GM18951 (cell line): ENCODE measurements around the gene OTOR.

ENCODE experiments used
- POLR2A ChIP-seq: IDR thresholded peaks from 4 replicates; pipeline ENCODE4 v1.6.1; 2011; ENCODE audit warnings: mild to moderate bottlenecking; ENCODE audit not compliant: insufficient read length, insufficient read depth; ENCODE audit errors: extremely low read depth
- in situ Hi-C: fragments of 300-500 bp; cut with MboI; formaldehyde crosslinking; loops from one replicate; pipeline ENCODE4 v1.12.0; 2022; ENCODE audit warnings: low sequenced_read_pairs, mixed read lengths, inconsistent platforms; ENCODE audit not compliant: unreplicated experiment

OTOR gene

GRCh38 chr20:16760431-16761304 lies 12.5 kb downstream of the OTOR start:
- TF ChIP-seq POLR2A, result no peak
- in situ Hi-C loops, result loop anchor here (25.0 kb wide), 1 partner anchor 1048 kb away; no protein-coding TSS in a partner anchor

- in situ Hi-C loops, result loop anchor here (25.0 kb wide), 1 partner anchor 1049 kb away; no protein-coding TSS in a partner anchor
- TF ChIP-seq POLR2A, result no peak
These were observed 13.2 kb downstream of the OTOR start for GRCh38 chr20:16761305-16761829.

- TF ChIP-seq POLR2A, result no peak
- in situ Hi-C loops, result loop anchor here (25.0 kb wide), 1 partner anchor 1052 kb away; no protein-coding TSS in a partner anchor
These were observed 16.4 kb downstream of the OTOR start for GRCh38 chr20:16764560-16764959.

GRCh38 chr20:16771213-16771612 lies 23.1 kb downstream of the OTOR start:
- TF ChIP-seq POLR2A, result no peak
- in situ Hi-C loops, result loop anchor here (25.0 kb wide), 1 partner anchor 1059 kb away; no protein-coding TSS in a partner anchor

- no peak for TF ChIP-seq POLR2A
- in situ Hi-C loops, result no loop called here
These were observed 27.8 kb downstream of the OTOR start for GRCh38 chr20:16775961-16776360.

GRCh38 chr20:16777126-16777525 lies 29.0 kb downstream of the OTOR start:
- TF ChIP-seq POLR2A, result no peak
- in situ Hi-C loops, result no loop called here

GRCh38 chr20:16778159-16778558 lies 30.0 kb downstream of the OTOR start:
- in situ Hi-C loops, result no loop called here
- no peak for TF ChIP-seq POLR2A

- in situ Hi-C loops, result no loop called here
- TF ChIP-seq POLR2A, result no peak
These were observed 33.3 kb downstream of the OTOR start for GRCh38 chr20:16781496-16781895.

GRCh38 chr20:16785226-16785625 lies 37.1 kb downstream of the OTOR start:
- in situ Hi-C loops, result no loop called here
- no peak for TF ChIP-seq POLR2A
